Stimulated activated CD8-positive, alpha-beta memory T cell treated with anti-CD3 and anti-CD28 coated beads, Interleukin-4, amount 100 ng/mL, for 24 hours (primary cell): ENCODE results near the gene ZNF324.
"Not testable (repeated sequence)": the region's sequence is repeated elsewhere in the genome, so short reads cannot be mapped to it uniquely, and the experiment has no call there.

Experiments
- DNase-seq: peaks from one replicate; pipeline ENCODE4 v3.0.0-alpha.2; 2020; ENCODE audit warnings: low read depth

Gene ZNF324

DNA sequence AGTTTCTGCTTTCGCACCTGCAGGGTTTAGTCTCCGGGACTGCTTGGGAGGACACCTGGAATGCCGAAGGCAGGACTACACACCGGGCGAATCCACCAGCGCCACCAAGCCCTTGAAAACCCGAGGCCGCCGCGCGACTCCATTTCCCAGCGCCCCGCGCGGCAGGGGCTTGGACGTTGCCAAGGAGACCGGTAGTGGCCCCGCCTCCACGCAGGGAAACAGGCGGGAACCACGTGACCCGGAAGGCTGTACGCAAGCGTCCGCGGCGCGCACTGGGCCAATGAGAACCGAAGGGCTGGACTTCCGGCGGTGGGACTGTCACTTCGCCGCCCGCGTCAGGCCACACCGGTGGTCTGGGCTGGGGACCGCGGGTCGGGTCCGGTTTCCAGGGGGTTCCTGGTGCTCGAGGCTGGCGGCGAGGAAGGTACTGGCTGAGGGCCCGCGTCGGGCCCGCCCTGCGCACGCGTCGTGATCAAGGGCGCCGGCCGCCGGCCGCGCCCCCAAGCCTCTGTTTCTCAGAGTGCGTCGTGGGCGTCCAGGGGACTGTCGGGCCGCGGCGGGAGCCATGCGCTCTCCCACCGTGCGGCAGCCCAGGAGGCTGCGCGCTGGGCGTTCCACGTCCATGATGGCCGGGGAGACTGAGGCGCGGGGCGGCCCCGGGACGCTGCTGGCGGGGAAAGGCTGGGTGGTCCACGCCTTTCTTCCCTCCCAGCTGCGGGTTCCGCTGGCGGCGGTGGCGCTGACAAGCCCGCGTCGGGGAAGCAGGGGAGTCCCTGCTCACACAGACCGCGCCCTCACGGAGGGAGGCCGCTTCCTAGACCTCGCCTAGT lies at the start of gene ZNF324:
Gene ZNF324, plus strand, starts transcription at position 321 of the 830 bp plus-strand sequence. CDS start 2,106 bp downstream, outside the sequence.
- DNase-seq, result peak; percentile 97

GRCh38 chr19:58428617-58429016 lies 38.3 kb upstream of the ZNF324 start:
- no peak for DNase-seq

DNA sequence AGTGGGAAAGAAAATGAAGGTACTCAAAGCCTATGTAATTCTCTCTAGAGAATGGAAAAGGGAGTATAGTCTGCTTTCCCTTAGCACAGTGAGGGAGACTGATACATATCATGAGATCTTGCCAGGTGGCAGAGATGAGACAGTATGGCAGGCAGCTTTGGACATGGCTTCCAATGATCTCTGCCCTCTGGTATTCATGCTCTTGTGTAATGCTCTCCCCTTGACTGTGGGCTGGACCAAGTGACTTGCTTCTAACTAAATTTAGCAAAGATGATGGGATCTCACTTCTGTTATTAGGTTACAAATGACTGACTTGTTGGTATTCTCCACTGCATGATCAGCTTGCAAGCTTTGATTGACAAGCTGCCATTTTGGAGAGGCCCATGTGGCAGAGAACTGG lies 37.1 kb upstream of the ZNF324 start:
- no peak for DNase-seq

GRCh38 chr19:58434217-58434616 lies 32.7 kb upstream of the ZNF324 start:
- no peak for DNase-seq

GRCh38 chr19:58439576-58440554 lies 27.0 kb upstream of the ZNF324 start, which contains the start of gene ZNF132:
TSS of gene ZNF132 (minus strand) at chr19:58440153. CDS start at chr19:58439821, 332 bp downstream.
- peak; percentile 89 for DNase-seq

GRCh38 chr19:58440556-58440955 lies 26.3 kb upstream of the ZNF324 start:
- no peak for DNase-seq

DNA sequence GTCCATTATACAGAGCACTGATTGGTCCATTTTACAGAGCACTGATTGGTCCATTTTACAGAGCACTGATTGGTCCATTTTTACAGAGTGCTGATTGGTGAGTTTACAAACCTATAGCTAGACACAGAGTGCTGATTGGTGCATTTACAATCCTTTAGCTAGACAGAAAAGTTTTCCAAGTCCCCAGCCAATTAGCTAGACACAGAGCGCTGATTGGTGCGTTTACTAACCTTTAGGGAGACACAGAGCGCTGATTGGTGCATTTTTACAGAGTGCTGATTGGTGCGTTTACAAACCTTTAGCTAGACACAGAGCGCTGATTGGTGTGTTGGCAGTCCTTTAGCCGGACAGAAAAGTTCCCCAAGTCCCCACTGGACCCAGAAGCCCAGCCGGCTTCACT lies 23.9 kb upstream of the ZNF324 start:
- not testable (repeated sequence) for DNase-seq

- DNase-seq, result not testable (repeated sequence)
Measured at GRCh38 chr19:58448860-58449259, 18.0 kb upstream of the ZNF324 start.

GRCh38 chr19:58449980-58450379 lies 16.9 kb upstream of the ZNF324 start:
- DNase-seq, result not testable (repeated sequence)

- DNase-seq, result no peak
Measured at GRCh38 chr19:58450856-58451357, 16.0 kb upstream of the ZNF324 start.

DNA sequence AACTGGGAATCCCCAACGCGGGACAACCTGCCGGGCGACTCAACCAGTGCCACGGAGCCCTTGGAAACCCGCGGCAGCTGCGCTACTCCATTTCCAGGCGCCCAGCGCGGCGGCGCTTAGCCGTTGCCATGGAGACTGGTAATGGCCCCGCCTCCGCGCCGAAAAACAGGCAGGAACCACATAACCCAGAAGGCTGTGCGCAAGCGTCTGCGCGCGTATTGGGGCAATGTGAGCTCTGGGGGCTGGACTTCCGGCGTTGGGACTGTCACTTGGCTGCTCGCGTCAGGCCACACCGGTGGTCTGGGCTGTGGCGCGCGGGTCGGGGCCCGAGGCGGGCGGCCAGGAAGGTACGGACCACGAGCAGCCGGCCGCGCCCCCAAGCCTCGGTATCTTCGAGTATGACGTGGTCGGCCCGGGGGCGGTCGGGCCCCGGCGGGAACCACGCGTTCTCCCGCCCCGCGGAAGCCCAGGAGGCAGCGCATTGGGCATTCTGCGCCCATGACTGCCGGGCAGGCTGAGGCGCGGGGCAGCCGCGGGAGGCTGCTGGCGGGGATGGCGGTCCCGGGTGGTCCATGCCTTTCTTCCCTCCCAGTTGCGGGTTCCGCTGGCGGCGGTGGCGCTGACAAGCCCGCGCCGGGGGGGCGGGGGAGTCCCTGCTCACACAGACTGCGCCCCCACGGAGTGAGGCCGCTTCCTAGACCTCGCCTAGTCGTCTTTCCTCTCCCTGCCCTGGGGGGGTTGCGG lies 15.3 kb upstream of the ZNF324 start, which contains the start of gene ZNF324B:
Gene ZNF324B, plus strand, starts transcription at position 265 of the 744 bp plus-strand sequence. CDS start 2,080 bp downstream, outside the sequence.
- DNase-seq, result peak; percentile 95

DNA sequence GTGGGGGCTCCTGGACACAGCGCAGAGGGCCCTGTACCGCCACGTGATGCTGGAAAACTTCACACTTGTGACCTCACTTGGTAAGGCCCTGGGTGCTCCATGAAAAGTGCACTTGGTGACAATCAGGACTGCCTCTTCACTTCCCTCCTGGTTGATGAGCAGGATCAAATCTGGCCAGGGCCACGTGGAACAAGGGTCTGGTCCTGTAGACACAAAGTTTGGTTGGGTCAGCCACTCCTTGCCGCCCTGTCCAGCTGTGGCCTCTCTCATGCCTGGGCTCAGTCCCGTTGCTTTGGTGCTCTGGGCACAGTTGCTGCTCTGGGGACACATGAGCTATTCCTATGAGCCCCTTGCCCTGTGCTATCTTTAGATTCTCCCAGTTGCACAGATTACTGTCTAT lies 13.1 kb upstream of the ZNF324 start:
- DNase-seq, result no peak

GRCh38 chr19:58455306-58455705 lies 11.6 kb upstream of the ZNF324 start:
- no peak for DNase-seq

- DNase-seq, result no peak
Measured at GRCh38 chr19:58456111-58456510, 10.8 kb upstream of the ZNF324 start.

GRCh38 chr19:58460039-58460438 lies 6.8 kb upstream of the ZNF324 start:
- no peak for DNase-seq

GRCh38 chr19:58466089-58466759 lies 656 bp upstream of the ZNF324 start:
- DNase-seq, result no peak

GRCh38 chr19:58468216-58468839 lies 1.4 kb downstream of the ZNF324 start:
- no peak for DNase-seq

DNA sequence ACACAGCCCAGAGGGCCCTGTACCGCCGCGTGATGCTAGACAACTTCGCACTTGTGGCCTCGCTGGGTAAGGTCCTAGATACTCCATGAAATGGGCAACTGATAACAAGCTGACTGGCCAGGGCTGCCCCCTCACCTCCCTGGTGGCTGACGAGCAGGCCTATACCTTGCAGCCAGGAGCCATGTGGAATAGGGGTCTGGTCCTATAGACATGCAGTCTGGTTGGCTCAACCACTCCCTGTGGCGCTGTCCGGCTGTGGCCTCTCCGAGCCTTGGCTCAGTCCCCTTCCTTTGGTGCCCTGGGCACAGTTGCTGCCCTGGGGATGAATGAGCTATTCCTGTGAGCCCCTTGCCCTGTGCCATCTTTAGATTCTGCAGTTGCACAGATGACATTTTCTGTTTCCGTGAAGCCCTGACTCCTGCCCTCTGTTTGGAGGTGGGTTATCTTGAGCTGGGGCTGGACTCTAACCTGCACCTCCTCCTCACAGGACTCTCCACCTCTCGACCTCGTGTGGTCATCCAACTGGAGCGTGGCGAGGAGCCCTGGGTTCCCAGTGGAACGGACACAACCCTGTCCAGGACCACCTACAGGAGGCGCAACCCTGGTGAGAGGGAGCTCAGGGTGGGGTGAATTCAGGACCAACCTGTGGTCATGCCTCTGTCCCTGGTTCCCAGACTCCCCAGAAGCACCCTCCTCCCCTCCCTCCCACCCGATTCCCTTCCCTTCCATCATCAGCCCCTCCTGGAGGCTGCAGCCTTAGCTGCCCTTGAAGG lies 2.5 kb downstream of the ZNF324 start:
- no peak for DNase-seq

- DNase-seq, result not testable (repeated sequence)
Measured at GRCh38 chr19:58470837-58471543, 4.1 kb downstream of the ZNF324 start.
